ENCODE data around the gene CFAP20DC.

The CFAP20DC gene

DNA sequence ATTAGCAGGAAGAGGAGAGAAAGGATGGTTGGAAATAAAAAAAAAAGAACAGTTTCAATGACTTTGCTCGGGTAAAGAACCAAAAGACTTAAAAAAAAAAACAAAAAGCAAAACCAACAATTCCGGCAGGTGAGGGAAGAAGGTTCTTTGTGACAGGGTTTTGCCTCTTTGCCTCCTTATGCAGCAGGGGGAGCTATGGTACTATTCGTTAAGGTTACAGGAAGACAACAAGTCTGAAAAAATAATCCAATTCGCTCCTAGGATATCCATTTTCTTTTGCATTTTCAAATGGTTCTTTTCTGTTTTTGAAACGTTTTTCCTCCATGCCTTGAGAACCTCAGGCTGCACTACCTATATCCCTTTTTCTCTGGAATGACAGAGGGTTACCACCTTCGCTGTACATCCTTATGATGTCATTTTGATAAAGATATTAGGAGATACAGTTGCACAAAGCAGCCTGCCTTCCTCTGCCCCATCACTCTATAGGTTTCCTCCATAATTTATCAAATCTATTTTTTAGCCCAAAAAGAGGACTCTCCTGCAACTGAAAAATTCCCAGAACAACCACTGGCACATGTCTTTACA lies 55.0 kb downstream of the CFAP20DC start:
- peak; percentile 71 for DNase-seq (ENCODE audit: low read depth)
- TF ChIP-seq, protein P1, sequence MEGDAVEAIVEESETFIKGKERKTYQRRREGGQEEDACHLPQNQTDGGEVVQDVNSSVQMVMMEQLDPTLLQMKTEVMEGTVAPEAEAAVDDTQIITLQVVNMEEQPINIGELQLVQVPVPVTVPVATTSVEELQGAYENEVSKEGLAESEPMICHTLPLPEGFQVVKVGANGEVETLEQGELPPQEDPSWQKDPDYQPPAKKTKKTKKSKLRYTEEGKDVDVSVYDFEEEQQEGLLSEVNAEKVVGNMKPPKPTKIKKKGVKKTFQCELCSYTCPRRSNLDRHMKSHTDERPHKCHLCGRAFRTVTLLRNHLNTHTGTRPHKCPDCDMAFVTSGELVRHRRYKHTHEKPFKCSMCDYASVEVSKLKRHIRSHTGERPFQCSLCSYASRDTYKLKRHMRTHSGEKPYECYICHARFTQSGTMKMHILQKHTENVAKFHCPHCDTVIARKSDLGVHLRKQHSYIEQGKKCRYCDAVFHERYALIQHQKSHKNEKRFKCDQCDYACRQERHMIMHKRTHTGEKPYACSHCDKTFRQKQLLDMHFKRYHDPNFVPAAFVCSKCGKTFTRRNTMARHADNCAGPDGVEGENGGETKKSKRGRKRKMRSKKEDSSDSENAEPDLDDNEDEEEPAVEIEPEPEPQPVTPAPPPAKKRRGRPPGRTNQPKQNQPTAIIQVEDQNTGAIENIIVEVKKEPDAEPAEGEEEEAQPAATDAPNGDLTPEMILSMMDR (IDR thresholded peaks at IDR 0.05; ENCODE audit: insufficient read depth, low read depth, low read length, missing control alignments), result peak; percentile 71
- no peak overlapping the region for H3K4me3 ChIP-seq (ENCODE audit: low read depth, low read length)

DNA sequence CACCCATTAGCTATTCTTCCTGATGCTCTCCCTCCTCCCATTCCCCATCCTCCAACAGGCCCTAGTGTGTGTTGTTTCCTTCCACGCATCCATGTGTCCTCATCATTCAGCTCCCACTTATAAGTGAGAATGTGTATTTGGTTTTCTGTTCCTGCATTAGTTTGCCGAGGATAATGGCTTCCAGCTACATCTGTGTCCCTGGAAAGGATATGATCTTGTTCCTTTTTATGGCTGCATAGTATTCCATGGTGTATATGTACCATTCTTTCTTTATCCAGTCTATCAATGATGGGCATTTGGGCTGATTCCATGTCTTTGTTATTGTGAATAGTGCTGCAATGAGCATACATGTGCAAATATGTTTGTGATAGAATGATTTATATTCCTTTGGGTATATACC lies 56.3 kb downstream of the CFAP20DC start:
- no peak overlapping the region for H3K4me3 ChIP-seq (ENCODE audit: low read depth, low read length)
- TF ChIP-seq, protein P1 (IDR thresholded peaks at IDR 0.05; ENCODE audit: insufficient read depth, low read depth, low read length, missing control alignments), result no peak
- no peak for DNase-seq (ENCODE audit: low read depth)

- no peak for DNase-seq (ENCODE audit: low read depth)
- TF ChIP-seq, protein P1 (IDR thresholded peaks at IDR 0.05; ENCODE audit: insufficient read depth, low read depth, low read length, missing control alignments), result no peak
- H3K4me3 ChIP-seq (ENCODE audit: low read depth, low read length), result no peak overlapping the region
Measured at GRCh38 chr3:58991623-58992022, 58.2 kb downstream of the CFAP20DC start.

GRCh38 chr3:58991026-58991425 lies 58.8 kb downstream of the CFAP20DC start:
- TF ChIP-seq, protein P1 (IDR thresholded peaks at IDR 0.05; ENCODE audit: insufficient read depth, low read depth, low read length, missing control alignments), result no peak
- no peak for DNase-seq (ENCODE audit: low read depth)

GRCh38 chr3:58989955-58990354 lies 59.9 kb downstream of the CFAP20DC start:
- no peak for DNase-seq (ENCODE audit: low read depth)
- H3K4me3 ChIP-seq (ENCODE audit: low read depth, low read length), result no peak overlapping the region
- TF ChIP-seq, protein P1 (IDR thresholded peaks at IDR 0.05; ENCODE audit: insufficient read depth, low read depth, low read length, missing control alignments), result no peak

More at GRCh38 chr3:58991026-58991425, 58.8 kb downstream of the CFAP20DC start:
- no peak overlapping the region for H3K4me3 ChIP-seq (ENCODE audit: low read depth, low read length)

DNA sequence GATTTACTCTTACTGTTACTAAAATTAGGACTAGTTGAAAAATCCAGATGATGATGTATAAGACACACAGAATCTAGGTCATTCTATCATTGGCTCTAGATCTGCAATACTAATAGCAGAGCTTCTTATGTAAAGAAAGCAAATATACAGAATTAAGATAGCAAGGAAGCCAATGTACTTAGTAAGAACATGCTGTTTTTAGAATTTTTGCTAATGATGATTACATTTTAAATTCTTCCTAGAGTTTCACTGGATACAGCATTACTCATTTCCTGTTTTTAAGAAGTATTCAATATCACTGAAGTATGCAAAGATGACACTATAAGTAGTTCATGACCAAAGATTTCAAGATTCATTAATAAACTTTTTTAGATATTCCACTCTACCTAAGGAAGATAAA lies 60.7 kb downstream of the CFAP20DC start:
- TF ChIP-seq, protein P1 (IDR thresholded peaks at IDR 0.05; ENCODE audit: insufficient read depth, low read depth, low read length, missing control alignments), result no peak
- DNase-seq (ENCODE audit: low read depth), result no peak
- no peak overlapping the region for H3K4me3 ChIP-seq (ENCODE audit: low read depth, low read length)

- TF ChIP-seq, protein P1 (IDR thresholded peaks at IDR 0.05; ENCODE audit: insufficient read depth, low read depth, low read length, missing control alignments), result no peak
- no peak for DNase-seq (ENCODE audit: low read depth)
- H3K4me3 ChIP-seq (ENCODE audit: low read depth, low read length), result no peak overlapping the region
Measured at GRCh38 chr3:58988041-58988440, 61.8 kb downstream of the CFAP20DC start.
